Activated CD8-positive, alpha-beta T cell treated with anti-CD3 and anti-CD28 coated beads for 36 hours (primary cell): ENCODE data around the gene PCGF3. TPM values are rescaled to one million over a fixed set of nuclear protein-coding genes. Genes with fewer than 3 reads are reported as not detected.

ENCODE experiments used
- ATAC-seq: fragments of 200-7000 bp; cut with Tn5 transposase; one replicate; pipeline ENCODE4 v1.10.0; 2021; ENCODE audit warnings: mild to moderate bottlenecking, moderate library complexity
- CTCF ChIA-PET: fragments of 350-600 bp; sonication (Branson Sonifier 250); formaldehyde crosslinking; loops from one replicate; lab custom pipeline; 2021; ENCODE audit warnings: antibody characterized with exemption; lab: Charles Lee
- POLR2A ChIA-PET: fragments of 350-600 bp; sonication (Branson Sonifier 250); formaldehyde crosslinking; loops from one replicate; lab custom pipeline; 2021; ENCODE audit warnings: antibody characterized with exemption; lab: Charles Lee
- DNase-seq: peaks from one replicate; pipeline ENCODE4 v3.0.0-alpha.2; 2020
- H3K27ac Mint-ChIP-seq: one replicate; pipeline ENCODE4 v1.8.0; 2021; ENCODE audit warnings: mild to moderate bottlenecking, mixed read lengths
- H3K27me3 Mint-ChIP-seq: one replicate; pipeline ENCODE4 v1.8.0; 2021; ENCODE audit warnings: mixed read lengths
- H3K36me3 Mint-ChIP-seq: one replicate; pipeline ENCODE4 v1.8.0; 2021; ENCODE audit warnings: low read depth, mixed read lengths
- H3K4me1 Mint-ChIP-seq: one replicate; pipeline ENCODE4 v1.8.0; 2021; ENCODE audit warnings: low read depth, mixed read lengths
- H3K4me3 Mint-ChIP-seq: one replicate; pipeline ENCODE4 v1.8.0; 2021; ENCODE audit warnings: mild to moderate bottlenecking, moderate library complexity, mixed read lengths
- H3K9me3 Mint-ChIP-seq: one replicate; pipeline ENCODE4 v1.8.0; 2021; ENCODE audit warnings: mixed read lengths
- CTCF ChIP-seq: fragments of 200-600 bp; IDR thresholded peaks from one replicate; pipeline ENCODE4 v1.8.0; 2022; ENCODE audit warnings: antibody characterized with exemption, mild to moderate bottlenecking
- intact Hi-C: fragments of 100-400 bp; cut with micrococcal nuclease; formaldehyde crosslinking; loops from one replicate; pipeline ENCODE4 v1.10.0; 2022
- total RNA-seq, 2 experiments: library from RNA; stranded (reverse); gene quantifications; one replicate each; pipeline ENCODE4 v1.2.3, GENCODE V29; 2021

PCGF3 gene
- total RNA-seq, 2 experiments from 2014 or later = 23.9 to 25.6 TPM

- Mint-ChIP-seq H3K27me3 (peaks cover 30% of the 10 kb centered on the region), H3K4me3 (peak overlapping the region; percentile 38), H3K27ac (peak overlapping the region; percentile 12), H3K36me3 (no peaks in the 10 kb centered on the region), H3K9me3 (no peaks in the 10 kb centered on the region), H3K4me1 (peaks cover 21% of the 10 kb centered on the region)
- no peak for TF ChIP-seq CTCF
- POLR2A ChIA-PET = interaction anchor here (0.8 to 2.0 kb wide), 4 partner anchors 11 to 27 kb away, joined by 3 to 10 read pairs (median 4); no protein-coding TSS in a partner anchor
- ATAC-seq (peak; percentile 54), DNase-seq (peak; percentile 65)
- intact Hi-C loops = no loop called here
- CTCF ChIA-PET = interaction anchor here (1.5 to 1.6 kb wide), 2 partner anchors 10 to 16 kb away, joined by 7 read pairs; no protein-coding TSS in a partner anchor
These were observed 87.0 kb downstream of the PCGF3 start for GRCh38 chr4:792626-793092.

- no peaks in the 10 kb centered on the region for H3K9me3 Mint-ChIP-seq
- peak overlapping the region; percentile 38 for H3K4me3 Mint-ChIP-seq
- no peak overlapping the region for H3K27ac Mint-ChIP-seq
- intact Hi-C loops = no loop called here
- TF ChIP-seq CTCF = no peak
- no peaks in the 10 kb centered on the region for H3K36me3 Mint-ChIP-seq
- ChIA-PET POLR2A (interaction anchor here (0.8 to 2.0 kb wide), 5 partner anchors 11 to 31 kb away, joined by 3 to 10 read pairs (median 3); no protein-coding TSS in a partner anchor), CTCF (interaction anchor here (1.0 to 1.6 kb wide), 3 partner anchors 11 to 194 kb away, joined by 6 to 7 read pairs (median 7); no protein-coding TSS in a partner anchor)
- peaks cover 28% of the 10 kb centered on the region for H3K27me3 Mint-ChIP-seq
- ATAC-seq = peak; percentile 50
- no peak for DNase-seq
- peaks cover 21% of the 10 kb centered on the region for H3K4me1 Mint-ChIP-seq
These were observed 87.6 kb downstream of the PCGF3 start for GRCh38 chr4:793093-793861.

- POLR2A ChIA-PET = interaction anchor here (0.9 to 2.0 kb wide), 2 partner anchors 12 to 32 kb away, joined by 3 to 10 read pairs; no protein-coding TSS in a partner anchor
- ATAC-seq = no peak
- Mint-ChIP-seq H3K4me3 (no peak overlapping the region), H3K4me1 (peaks cover 24% of the 10 kb centered on the region), H3K27ac (no peak overlapping the region), H3K9me3 (no peaks in the 10 kb centered on the region), H3K27me3 (peaks cover 28% of the 10 kb centered on the region), H3K36me3 (no peaks in the 10 kb centered on the region)
- no peak for TF ChIP-seq CTCF
- DNase-seq = no peak
- intact Hi-C loops = no loop called here
- CTCF ChIA-PET = interaction anchor here (1.0 to 1.6 kb wide), 3 partner anchors 11 to 193 kb away, joined by 6 to 7 read pairs (median 7); no protein-coding TSS in a partner anchor
These were observed 88.4 kb downstream of the PCGF3 start for GRCh38 chr4:793941-794621.

GRCh38 chr4:794900-795725 is 89.5 kb downstream of the PCGF3 start:
- ChIA-PET CTCF (interaction anchor here (0.6 to 0.8 kb wide), 2 partner anchors 15 to 20 kb away, joined by 3 read pairs; no protein-coding TSS in a partner anchor), POLR2A (interaction anchor here (1.0 to 2.0 kb wide), 4 partner anchors 9 to 85 kb away, joined by 3 to 10 read pairs (median 4); no protein-coding TSS in a partner anchor)
- Mint-ChIP-seq H3K4me3 (peak overlapping the region; percentile 24), H3K36me3 (no peaks in the 10 kb centered on the region), H3K9me3 (no peaks in the 10 kb centered on the region), H3K4me1 (peaks cover 31% of the 10 kb centered on the region), H3K27ac (no peak overlapping the region), H3K27me3 (peaks cover 28% of the 10 kb centered on the region)
- intact Hi-C loops = no loop called here
- no peak for TF ChIP-seq CTCF
- ATAC-seq (no peak), DNase-seq (no peak)
